Rectal smooth muscle tissue (tissue), 1 donor: ENCODE data around the gene EPHA6.

Source experiments
- H3K27ac ChIP-seq: one replicate; pipeline ENCODE4 v1.7.0; 2013; ENCODE audit warnings: low read depth, low read length, inconsistent platforms
- H3K27me3 ChIP-seq: one replicate; pipeline ENCODE4 v1.7.0; 2013; ENCODE audit warnings: low read length; ENCODE audit not compliant: control insufficient read depth, insufficient read depth
- H3K36me3 ChIP-seq: one replicate; pipeline ENCODE4 v1.7.0; 2013; ENCODE audit warnings: low read length; ENCODE audit not compliant: control insufficient read depth, insufficient read depth
- H3K4me1 ChIP-seq: one replicate; pipeline ENCODE4 v1.7.0; 2013; ENCODE audit warnings: low read length; ENCODE audit not compliant: control insufficient read depth, insufficient read depth
- H3K4me3 ChIP-seq: one replicate; pipeline ENCODE4 v1.7.0; 2013; ENCODE audit warnings: low read length
- H3K9ac ChIP-seq: one replicate; pipeline ENCODE4 v1.7.0; 2013; ENCODE audit warnings: low read length

The EPHA6 gene

GRCh38 chr3:97655971-97656370 is 841.6 kb downstream of the EPHA6 start:
- no peaks in the 10 kb centered on the region for H3K36me3 ChIP-seq
- no peaks in the 10 kb centered on the region for H3K27me3 ChIP-seq
- no peak overlapping the region for H3K4me3 ChIP-seq
- no peak overlapping the region for H3K9ac ChIP-seq
- H3K4me1 ChIP-seq, result no peaks in the 10 kb centered on the region
- no peak overlapping the region for H3K27ac ChIP-seq

GRCh38 chr3:97656638-97657037 is 842.2 kb downstream of the EPHA6 start:
- H3K27ac ChIP-seq, result no peak overlapping the region
- no peaks in the 10 kb centered on the region for H3K36me3 ChIP-seq
- no peak overlapping the region for H3K4me3 ChIP-seq
- H3K27me3 ChIP-seq, result no peaks in the 10 kb centered on the region
- H3K9ac ChIP-seq, result no peak overlapping the region
- H3K4me1 ChIP-seq, result no peaks in the 10 kb centered on the region

GRCh38 chr3:97658668-97659285 is 844.4 kb downstream of the EPHA6 start:
- Histone ChIP-seq H3K27ac (no peak overlapping the region), H3K27me3 (no peaks in the 10 kb centered on the region), H3K36me3 (no peaks in the 10 kb centered on the region), H3K4me1 (no peaks in the 10 kb centered on the region), H3K9ac (no peak overlapping the region), H3K4me3 (no peak overlapping the region)

GRCh38 chr3:97662264-97662663 is 847.9 kb downstream of the EPHA6 start:
- no peaks in the 10 kb centered on the region for H3K36me3 ChIP-seq
- H3K27me3 ChIP-seq, result no peaks in the 10 kb centered on the region
- H3K4me3 ChIP-seq, result no peak overlapping the region
- no peak overlapping the region for H3K27ac ChIP-seq
- H3K4me1 ChIP-seq, result no peaks in the 10 kb centered on the region
- no peak overlapping the region for H3K9ac ChIP-seq

GRCh38 chr3:97662762-97663161 is 848.4 kb downstream of the EPHA6 start:
- H3K27me3 ChIP-seq, result no peaks in the 10 kb centered on the region
- H3K9ac ChIP-seq, result no peak overlapping the region
- H3K36me3 ChIP-seq, result no peaks in the 10 kb centered on the region
- H3K27ac ChIP-seq, result no peak overlapping the region
- H3K4me3 ChIP-seq, result no peak overlapping the region
- H3K4me1 ChIP-seq, result no peaks in the 10 kb centered on the region

GRCh38 chr3:97665896-97666295 is 851.5 kb downstream of the EPHA6 start:
- Histone ChIP-seq H3K36me3 (no peaks in the 10 kb centered on the region), H3K27me3 (no peaks in the 10 kb centered on the region), H3K9ac (no peak overlapping the region), H3K27ac (no peak overlapping the region), H3K4me1 (no peaks in the 10 kb centered on the region), H3K4me3 (no peak overlapping the region)

GRCh38 chr3:97670952-97671351 is 856.6 kb downstream of the EPHA6 start:
- H3K9ac ChIP-seq, result no peak overlapping the region
- no peaks in the 10 kb centered on the region for H3K4me1 ChIP-seq
- no peaks in the 10 kb centered on the region for H3K36me3 ChIP-seq
- H3K4me3 ChIP-seq, result no peak overlapping the region
- H3K27ac ChIP-seq, result no peak overlapping the region
- no peaks in the 10 kb centered on the region for H3K27me3 ChIP-seq

- Histone ChIP-seq H3K9ac (no peak overlapping the region), H3K4me3 (no peak overlapping the region), H3K27me3 (no peaks in the 10 kb centered on the region), H3K27ac (no peak overlapping the region), H3K36me3 (no peaks in the 10 kb centered on the region), H3K4me1 (no peaks in the 10 kb centered on the region)
Observed at GRCh38 chr3:97673357-97673997, 859.1 kb downstream of the EPHA6 start.

- no peaks in the 10 kb centered on the region for H3K27me3 ChIP-seq
- no peak overlapping the region for H3K9ac ChIP-seq
- H3K36me3 ChIP-seq, result no peaks in the 10 kb centered on the region
- H3K4me3 ChIP-seq, result no peak overlapping the region
- no peaks in the 10 kb centered on the region for H3K4me1 ChIP-seq
- H3K27ac ChIP-seq, result no peak overlapping the region
Observed at GRCh38 chr3:97674461-97674860, 860.1 kb downstream of the EPHA6 start.

- no peaks in the 10 kb centered on the region for H3K27me3 ChIP-seq
- no peak overlapping the region for H3K27ac ChIP-seq
- H3K9ac ChIP-seq, result no peak overlapping the region
- H3K4me3 ChIP-seq, result no peak overlapping the region
- H3K36me3 ChIP-seq, result no peaks in the 10 kb centered on the region
- no peaks in the 10 kb centered on the region for H3K4me1 ChIP-seq
Observed at GRCh38 chr3:97680210-97680609, 865.8 kb downstream of the EPHA6 start.

GRCh38 chr3:97680696-97681095 is 866.3 kb downstream of the EPHA6 start:
- H3K27ac ChIP-seq, result no peak overlapping the region
- H3K4me1 ChIP-seq, result no peaks in the 10 kb centered on the region
- no peaks in the 10 kb centered on the region for H3K36me3 ChIP-seq
- H3K4me3 ChIP-seq, result no peak overlapping the region
- no peaks in the 10 kb centered on the region for H3K27me3 ChIP-seq
- H3K9ac ChIP-seq, result no peak overlapping the region

- Histone ChIP-seq H3K4me3 (no peak overlapping the region), H3K9ac (no peak overlapping the region), H3K27me3 (no peaks in the 10 kb centered on the region), H3K4me1 (no peaks in the 10 kb centered on the region), H3K27ac (no peak overlapping the region), H3K36me3 (no peaks in the 10 kb centered on the region)
Observed at GRCh38 chr3:97684490-97684889, 870.1 kb downstream of the EPHA6 start.

- Histone ChIP-seq H3K27me3 (no peaks in the 10 kb centered on the region), H3K9ac (no peak overlapping the region), H3K36me3 (no peaks in the 10 kb centered on the region), H3K4me3 (no peak overlapping the region), H3K27ac (no peak overlapping the region), H3K4me1 (no peaks in the 10 kb centered on the region)
Observed at GRCh38 chr3:97686258-97686657, 871.9 kb downstream of the EPHA6 start.
